H9 (cell line): ENCODE measurements around the gene LAMC1. TPM values are rescaled to one million over a fixed set of nuclear protein-coding genes. Genes with fewer than 3 reads are reported as not detected.

Source experiments
- DNase-seq: peaks from one replicate; pipeline ENCODE4 v3.0.0-alpha.2; 2017
- H2AFZ ChIP-seq: one replicate; pipeline ENCODE4 v1.6.1; 2013; ENCODE audit warnings: mild to moderate bottlenecking, low read length, control low read depth, moderate library complexity
- H2AK5ac ChIP-seq: 2 replicates; pipeline ENCODE4 v1.6.1; 2013; ENCODE audit warnings: low read length, control low read depth, mixed read lengths; ENCODE audit not compliant: insufficient read length
- H2BK120ac ChIP-seq: one replicate; pipeline ENCODE4 v1.6.1; 2013; ENCODE audit warnings: low read depth, mild to moderate bottlenecking, low read length, control low read depth, inconsistent platforms; ENCODE audit not compliant: poor library complexity, severe bottlenecking
- H2BK12ac ChIP-seq: 2 replicates; pipeline ENCODE4 v1.6.1; 2013; ENCODE audit warnings: low read length, control low read depth, mixed read lengths, low read depth; ENCODE audit not compliant: insufficient read length
- H2BK15ac ChIP-seq: 2 replicates; pipeline ENCODE4 v1.6.1; 2013; ENCODE audit warnings: low read depth, low read length, control low read depth
- H2BK20ac ChIP-seq: one replicate; pipeline ENCODE4 v1.6.1; 2013; ENCODE audit warnings: low read depth, mild to moderate bottlenecking, low read length, control low read depth, inconsistent platforms; ENCODE audit not compliant: poor library complexity, severe bottlenecking
- H2BK5ac ChIP-seq: 2 replicates; pipeline ENCODE4 v1.6.1; 2013; ENCODE audit warnings: low read length, control low read depth, mixed read lengths; ENCODE audit not compliant: insufficient read length
- H3K14ac ChIP-seq: 2 replicates; pipeline ENCODE4 v1.6.1; 2013; ENCODE audit warnings: low read length, control low read depth; ENCODE audit not compliant: insufficient read depth
- H3K18ac ChIP-seq: 2 replicates; pipeline ENCODE4 v1.6.1; 2013; ENCODE audit warnings: low read depth, mild to moderate bottlenecking, mixed read lengths, low read length, control low read depth; ENCODE audit not compliant: insufficient read length
- H3K23ac ChIP-seq: 2 replicates; pipeline ENCODE4 v1.6.1; 2013; ENCODE audit warnings: low read length, control low read depth, mixed read lengths, low read depth; ENCODE audit not compliant: insufficient read length
- H3K23me2 ChIP-seq: 2 replicates; pipeline ENCODE4 v1.6.1; 2013; ENCODE audit warnings: low read depth, mild to moderate bottlenecking, mixed read lengths, low read length, control low read depth; ENCODE audit not compliant: insufficient read length, poor library complexity, severe bottlenecking
- H3K27ac ChIP-seq: 2 replicates; pipeline ENCODE4 v1.5.1; 2013; ENCODE audit warnings: low read length, control low read depth, mixed read lengths, low read depth; ENCODE audit not compliant: insufficient read length
- H3K27me3 ChIP-seq: 2 replicates; pipeline ENCODE4 v1.6.1; 2013; ENCODE audit warnings: low read length, control low read depth, inconsistent platforms; ENCODE audit not compliant: insufficient read depth
- H3K4ac ChIP-seq: 2 replicates; pipeline ENCODE4 v1.6.1; 2013; ENCODE audit warnings: low read depth, mild to moderate bottlenecking, control low read depth, inconsistent platforms, low read length, moderate library complexity
- H3K4me1 ChIP-seq: 2 replicates; pipeline ENCODE4 v1.6.1; 2013; ENCODE audit warnings: low read length, control low read depth, inconsistent platforms; ENCODE audit not compliant: insufficient read depth
- H3K4me2 ChIP-seq: 2 replicates; pipeline ENCODE4 v1.6.1; 2013; ENCODE audit warnings: low read length, control low read depth, mixed read lengths; ENCODE audit not compliant: insufficient read length, insufficient read depth
- H3K56ac ChIP-seq: 2 replicates; pipeline ENCODE4 v1.6.1; 2013; ENCODE audit warnings: low read depth, mild to moderate bottlenecking, mixed read lengths, low read length, control low read depth; ENCODE audit not compliant: insufficient read length
- H3K79me1 ChIP-seq: 2 replicates; pipeline ENCODE4 v1.6.1; 2013; ENCODE audit warnings: low read depth, mild to moderate bottlenecking, moderate library complexity, low read length, control low read depth, inconsistent platforms; ENCODE audit not compliant: insufficient read depth, poor library complexity, severe bottlenecking
- H3K79me2 ChIP-seq: 2 replicates; pipeline ENCODE4 v1.6.1; 2013; ENCODE audit warnings: low read length, control low read depth, inconsistent platforms; ENCODE audit not compliant: insufficient read depth
- H3K9ac ChIP-seq: 2 replicates; pipeline ENCODE4 v1.6.1; 2013; ENCODE audit warnings: low read length, control low read depth, mixed read lengths; ENCODE audit not compliant: insufficient read length; ENCODE audit errors: extremely low read depth
- H3K9me3 ChIP-seq: one replicate; pipeline ENCODE4 v1.6.1; 2013; ENCODE audit warnings: low read depth, low read length, inconsistent platforms; ENCODE audit not compliant: control insufficient read depth
- H3T11ph ChIP-seq: one replicate; pipeline ENCODE4 v1.6.1; 2013; ENCODE audit warnings: mild to moderate bottlenecking, low read length, control low read depth, inconsistent platforms
- H4K20me1 ChIP-seq: one replicate; pipeline ENCODE4 v1.6.1; 2013; ENCODE audit not compliant: control insufficient read depth, insufficient read length, insufficient read depth
- H4K5ac ChIP-seq: 2 replicates; pipeline ENCODE4 v1.6.1; 2013; ENCODE audit warnings: low read depth, mild to moderate bottlenecking, mixed read lengths, low read length, control low read depth; ENCODE audit not compliant: insufficient read length
- H4K8ac ChIP-seq: replicated peaks from 2 replicates; pipeline ENCODE4 v1.6.1; 2013; ENCODE audit warnings: low read length, control low read depth, mixed read lengths, low read depth; ENCODE audit not compliant: insufficient read length
- H4K91ac ChIP-seq: 2 replicates; pipeline ENCODE4 v1.6.1; 2013; ENCODE audit warnings: low read depth, mild to moderate bottlenecking, moderate library complexity, mixed read lengths, low read length, control low read depth; ENCODE audit not compliant: insufficient read length
- H3K27ac Mint-ChIP-seq, 3 experiments: 2 replicates in 2 of 3; 3 replicates in 1 of 3; pipeline ENCODE4 v1.8.0; 2020 to 2021; ENCODE audit warnings: mixed read lengths in 3 of 3, mild to moderate bottlenecking in 1 of 3, moderate library complexity in 1 of 3
- H3K27me3 Mint-ChIP-seq: 2 replicates; pipeline ENCODE4 v1.8.0; 2021; ENCODE audit warnings: low read depth, mild to moderate bottlenecking, moderate library complexity, mixed read lengths
- H3K36me3 Mint-ChIP-seq, 3 experiments: 2 replicates in 2 of 3; 3 replicates in 1 of 3; pipeline ENCODE4 v1.8.0; 2020 to 2021; ENCODE audit warnings: low read depth in 3 of 3, mixed read lengths in 3 of 3; ENCODE audit not compliant: insufficient read depth in 1 of 3
- H3K4me1 Mint-ChIP-seq, 2 experiments: 2 replicates each; pipeline ENCODE4 v1.8.0; 2020; ENCODE audit warnings: mixed read lengths in 2 of 2
- H3K4me3 Mint-ChIP-seq, 2 experiments: 2 replicates in 1 of 2; 3 replicates in 1 of 2; pipeline ENCODE4 v1.8.0; 2020 to 2021; ENCODE audit warnings: mild to moderate bottlenecking in 2 of 2, mixed read lengths in 2 of 2, moderate library complexity in 1 of 2
- H3K9me3 Mint-ChIP-seq, 2 experiments: 2 replicates in 1 of 2; 3 replicates in 1 of 2; pipeline ENCODE4 v1.8.0; 2020; ENCODE audit warnings: mild to moderate bottlenecking in 2 of 2, mixed read lengths in 2 of 2, moderate library complexity in 1 of 2
- CTCF ChIP-seq: fragments of 200-600 bp; sonication (generic); conservative IDR thresholded peaks from 3 replicates; pipeline ENCODE4 v1.8.0; 2021; ENCODE audit warnings: antibody characterized with exemption, mild to moderate bottlenecking
- WGBS: extraction: QIAGEN DNeasy Blood & Tissue Kit; methylation state at CpG from one replicate; pipeline ENCODE4 v1.1.7; 2013; ENCODE audit warnings: missing lambda C conversion rate, low lambda C conversion rate, mixed read lengths; ENCODE audit not compliant: insufficient read length; ENCODE audit errors: extremely low coverage; 5-methylcytosine and 5-hydroxymethylcytosine counted together
- total RNA-seq: library from RNA; stranded (reverse); gene quantifications from 2 replicates; pipeline ENCODE4 v1.2.1, GENCODE V29; 2021

The LAMC1 gene
- total RNA-seq, 1 experiment from 2014 or later: 96.2 TPM

- Histone ChIP-seq H2BK15ac (no peak overlapping the region), H4K5ac (no peak overlapping the region), H3K79me1 (no peaks in the 10 kb centered on the region), H3K14ac (no peak overlapping the region), H2AFZ (no peak overlapping the region), H3K23ac (no peak overlapping the region), H2BK5ac (no peak overlapping the region), H3T11ph (no peak overlapping the region), H3K4me1 (no peaks in the 10 kb centered on the region; the same call in 1 of the 2 replicates), H2BK120ac (no peak overlapping the region), H3K23me2 (no peaks in the 10 kb centered on the region), H3K4me2 (no peak overlapping the region), H3K4ac (no peak overlapping the region), H2BK20ac (no peak overlapping the region), H2BK12ac (no peak overlapping the region), H4K20me1 (no peaks in the 10 kb centered on the region), H4K91ac (no peak overlapping the region), H3K56ac (no peak overlapping the region), H3K27me3 (no peaks in the 10 kb centered on the region), H3K27ac (no peak overlapping the region), H3K79me2 (peaks cover 3% of the 10 kb centered on the region; the same call in 1 of the 2 replicates), H3K18ac (no peak overlapping the region), H3K9me3 (no peaks in the 10 kb centered on the region), H4K8ac (no peak overlapping the region), H3K9ac (no peak overlapping the region), H2AK5ac (no peak overlapping the region)
- no peak for DNase-seq
- H3K36me3 Mint-ChIP-seq: no peaks in the 10 kb centered on the region
- no peaks in the 10 kb centered on the region for H3K27me3 Mint-ChIP-seq
- no peak overlapping the region for H3K4me3 Mint-ChIP-seq
- H3K9me3 Mint-ChIP-seq: no peaks in the 10 kb centered on the region
- H3K27ac Mint-ChIP-seq: no peak overlapping the region
- WGBS: no CpG with 5 or more reads among the region's 2 CpGs
- no peak for TF ChIP-seq CTCF
- peaks cover 20 to 23% of the 10 kb centered on the region in 2 experiments for H3K4me1 Mint-ChIP-seq
Measured at GRCh38 chr1:183080406-183080805, 57.2 kb downstream of the LAMC1 start.
